ENCODE data around the gene CAND2. TPM values are rescaled to one million over a fixed set of nuclear protein-coding genes. Genes with fewer than 3 reads are reported as not detected.
"Not testable (repeated sequence)": the region's sequence is repeated elsewhere in the genome, so short reads cannot be mapped to it uniquely, and the experiment has no call there.

Gene CAND2
- total RNA-seq, 2 experiments from 2014 or later: 0.15 TPM; not detected in 1

GRCh38 chr3:12775970-12776369, 20.5 kb upstream of the CAND2 start:
- H3K4me1 Mint-ChIP-seq; CTCF ChIA-PET; DNase-seq; H3K9me3 Mint-ChIP-seq; POLR2A ChIA-PET; H3K36me3 Mint-ChIP-seq (ENCODE audit: low read depth); H3K27ac Mint-ChIP-seq; H3K4me3 Mint-ChIP-seq: not testable (repeated sequence)
- H3K27me3 Mint-ChIP-seq: peaks cover 16% of the 10 kb centered on the region

DNA sequence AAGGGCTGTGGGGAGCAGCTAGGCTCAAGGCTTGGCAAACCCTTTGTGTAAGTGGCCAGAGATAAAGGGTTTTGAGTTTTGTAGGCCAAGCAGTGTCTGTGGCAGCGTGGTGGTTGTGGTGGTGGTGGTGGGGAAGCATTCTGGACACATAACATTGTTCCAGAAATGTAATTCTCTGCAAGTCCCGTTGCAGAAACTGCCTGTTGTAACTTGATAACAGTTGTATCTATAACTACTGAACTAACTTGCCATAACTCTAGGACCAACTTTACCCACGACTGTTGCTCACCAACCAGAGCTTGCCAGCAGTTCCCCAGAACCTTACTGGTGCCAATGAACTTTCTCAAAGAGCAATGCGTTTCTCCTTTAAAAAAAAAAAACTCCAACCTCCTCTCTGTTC, 19.3 kb upstream of the CAND2 start:
- CTCF ChIA-PET: no interaction called here
- no peak overlapping the region for H3K4me3 Mint-ChIP-seq
- POLR2A ChIA-PET: no interaction called here
- DNase-seq: no peak
- H3K4me1 Mint-ChIP-seq: peaks cover 2% of the 10 kb centered on the region
- no peaks in the 10 kb centered on the region for H3K9me3 Mint-ChIP-seq
- H3K27me3 Mint-ChIP-seq: peaks cover 13% of the 10 kb centered on the region
- no peaks in the 10 kb centered on the region for H3K36me3 Mint-ChIP-seq (ENCODE audit: low read depth)
- H3K27ac Mint-ChIP-seq: no peak overlapping the region

DNA sequence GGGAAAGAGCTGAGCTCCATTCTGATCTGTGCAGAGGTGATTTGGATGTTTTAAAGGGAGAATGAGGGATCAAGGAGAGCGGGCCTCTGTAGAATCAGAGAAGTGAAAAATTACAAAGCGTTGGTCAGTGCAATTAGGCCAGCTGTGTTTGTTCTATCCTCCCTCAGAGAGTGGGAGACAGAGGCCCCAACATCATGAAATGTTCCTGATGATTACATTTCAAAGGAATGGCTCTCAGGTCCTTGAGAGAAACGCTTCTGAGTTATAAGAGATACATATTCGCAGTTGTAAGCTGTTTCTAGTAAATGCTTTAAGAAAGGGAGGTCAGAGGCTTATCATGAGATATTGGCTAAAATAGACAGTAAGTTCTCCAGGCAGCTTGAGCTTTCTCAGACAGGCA, 15.7 kb upstream of the CAND2 start:
- Mint-ChIP-seq H3K27ac (no peak overlapping the region), H3K9me3 (no peaks in the 10 kb centered on the region), H3K36me3 (ENCODE audit: low read depth) (no peaks in the 10 kb centered on the region), H3K27me3 (peaks cover 24% of the 10 kb centered on the region), H3K4me3 (no peak overlapping the region), H3K4me1 (no peaks in the 10 kb centered on the region)
- ChIA-PET CTCF (interaction anchor here (0.7 kb wide), 1 partner anchor 49 kb away, joined by 3 read pairs; no protein-coding TSS in a partner anchor), POLR2A (no interaction called here)
- no peak for DNase-seq

GRCh38 chr3:12782172-12782815, 14.2 kb upstream of the CAND2 start:
- ChIA-PET POLR2A (no interaction called here), CTCF (no interaction called here)
- Mint-ChIP-seq H3K4me3 (no peak overlapping the region), H3K27me3 (peaks cover 32% of the 10 kb centered on the region), H3K27ac (no peak overlapping the region), H3K9me3 (no peaks in the 10 kb centered on the region), H3K36me3 (ENCODE audit: low read depth) (no peaks in the 10 kb centered on the region), H3K4me1 (no peaks in the 10 kb centered on the region)
- DNase-seq: no peak

DNA sequence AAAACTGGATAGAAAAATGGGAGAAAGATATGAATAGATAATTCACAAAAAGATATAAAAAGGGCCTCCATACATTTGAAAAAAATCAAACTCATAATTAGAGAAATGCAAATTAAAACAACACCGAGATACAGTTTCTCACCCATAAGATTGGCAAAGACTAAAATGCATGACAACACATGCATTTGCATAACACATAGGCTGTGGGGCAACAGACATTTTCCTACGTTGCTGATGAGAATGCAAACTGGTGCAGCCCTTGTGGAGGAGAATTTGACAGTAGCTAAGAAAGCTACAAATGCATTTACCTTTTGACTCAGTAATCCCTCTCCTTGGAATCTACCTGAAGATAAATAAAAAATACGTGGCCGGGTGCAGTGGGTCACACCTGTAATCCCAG, 11.4 kb upstream of the CAND2 start:
- peaks cover 38% of the 10 kb centered on the region for H3K27me3 Mint-ChIP-seq
- no peak overlapping the region for H3K4me3 Mint-ChIP-seq
- ChIA-PET POLR2A (no interaction called here), CTCF (no interaction called here)
- H3K36me3 Mint-ChIP-seq (ENCODE audit: low read depth): no peaks in the 10 kb centered on the region
- no peaks in the 10 kb centered on the region for H3K9me3 Mint-ChIP-seq
- no peak for DNase-seq
- no peak overlapping the region for H3K27ac Mint-ChIP-seq
- no peaks in the 10 kb centered on the region for H3K4me1 Mint-ChIP-seq

GRCh38 chr3:12787346-12787745, 9.1 kb upstream of the CAND2 start:
- CTCF ChIA-PET: interaction anchor here (0.7 to 2.8 kb wide), 14 partner anchors 9 to 104 kb away, joined by 3 to 29 read pairs (median 3); partner anchors contain the start of gene CAND2
- H3K27ac Mint-ChIP-seq; H3K4me1 Mint-ChIP-seq; H3K4me3 Mint-ChIP-seq; H3K36me3 Mint-ChIP-seq (ENCODE audit: low read depth); POLR2A ChIA-PET; H3K9me3 Mint-ChIP-seq: not testable (repeated sequence)
- H3K27me3 Mint-ChIP-seq: peaks cover 40% of the 10 kb centered on the region
- DNase-seq: peak; percentile 53

- H3K27me3 Mint-ChIP-seq: peaks cover 34% of the 10 kb centered on the region
- H3K4me3 Mint-ChIP-seq; DNase-seq; H3K9me3 Mint-ChIP-seq; POLR2A ChIA-PET; H3K27ac Mint-ChIP-seq; H3K4me1 Mint-ChIP-seq; H3K36me3 Mint-ChIP-seq (ENCODE audit: low read depth): not testable (repeated sequence)
- CTCF ChIA-PET: interaction anchor here (0.6 to 2.8 kb wide), 13 partner anchors 8 to 1206 kb away, joined by 3 to 29 read pairs (median 3); partner anchors contain the start of gene CAND2
Measured at GRCh38 chr3:12787967-12788690, 8.4 kb upstream of the CAND2 start.

DNA sequence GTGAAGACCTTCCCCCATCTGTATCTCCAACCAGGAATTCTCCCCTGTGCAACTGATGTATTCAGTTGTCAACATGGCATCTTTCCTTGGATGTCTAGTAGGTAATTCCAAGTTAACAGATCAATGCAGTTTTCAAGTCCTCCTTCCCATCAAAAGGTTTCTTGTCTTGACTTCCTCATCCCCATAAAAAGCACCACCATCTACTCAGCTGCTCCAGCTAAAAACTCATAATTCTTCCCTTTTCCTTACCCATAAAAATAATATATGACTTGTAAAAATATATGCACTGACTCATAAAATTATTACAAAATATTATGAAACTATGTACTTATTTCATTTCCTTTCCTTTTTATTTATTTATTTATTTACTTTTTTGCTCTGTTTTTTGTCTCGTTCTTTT, 5.0 kb upstream of the CAND2 start:
- ChIA-PET CTCF (no interaction called here), POLR2A (no interaction called here)
- Mint-ChIP-seq H3K27me3 (peaks cover 26% of the 10 kb centered on the region), H3K36me3 (ENCODE audit: low read depth) (no peaks in the 10 kb centered on the region), H3K27ac (no peak overlapping the region), H3K4me1 (peaks cover 3% of the 10 kb centered on the region), H3K9me3 (no peaks in the 10 kb centered on the region), H3K4me3 (no peak overlapping the region)
- no peak for DNase-seq

GRCh38 chr3:12793701-12794100, 2.8 kb upstream of the CAND2 start:
- Mint-ChIP-seq H3K27ac (no peak overlapping the region), H3K4me1 (peaks cover 3% of the 10 kb centered on the region), H3K36me3 (ENCODE audit: low read depth) (no peaks in the 10 kb centered on the region), H3K9me3 (no peaks in the 10 kb centered on the region), H3K27me3 (peaks cover 30% of the 10 kb centered on the region), H3K4me3 (no peak overlapping the region)
- ChIA-PET POLR2A (no interaction called here), CTCF (no interaction called here)
- DNase-seq: no peak

DNA sequence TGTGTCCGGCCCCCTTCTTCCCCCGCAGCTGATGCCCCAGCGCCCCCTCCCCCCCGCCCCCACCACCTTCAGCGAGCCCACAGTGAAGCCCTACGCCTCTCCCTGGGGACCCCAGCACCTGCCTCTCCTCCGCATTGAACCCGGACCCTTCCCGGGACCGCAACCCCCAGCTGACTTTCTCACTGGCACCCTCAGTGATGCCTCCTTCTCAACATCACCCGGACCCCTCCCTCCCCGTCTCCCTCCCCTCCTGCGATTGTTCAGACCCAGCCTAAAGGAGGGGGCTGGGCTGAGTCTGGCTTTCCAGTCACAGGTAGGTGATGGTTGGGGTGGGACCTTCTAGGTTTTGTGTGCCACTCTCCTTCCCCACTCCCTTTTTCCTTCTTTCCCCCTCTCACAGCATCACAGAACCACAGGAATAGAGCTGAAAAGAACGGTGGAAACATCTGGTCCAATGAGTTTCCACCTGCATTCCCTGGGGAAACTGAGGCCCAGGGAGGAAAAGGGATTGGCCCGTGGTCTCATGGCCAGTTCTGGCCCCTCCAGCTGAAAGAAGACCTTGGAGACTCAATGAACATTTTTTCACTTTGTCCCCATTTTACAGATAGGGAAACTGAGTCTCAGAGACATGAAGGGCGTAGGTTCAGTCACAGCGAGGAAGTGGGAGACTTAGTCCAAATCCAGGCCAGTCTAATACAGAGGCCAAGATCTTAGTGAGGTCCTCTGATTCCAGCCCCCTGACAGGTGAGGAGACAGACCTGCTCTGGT, 828 bp downstream of the CAND2 start:
- DNase-seq: no peak
- ChIA-PET POLR2A (no interaction called here), CTCF (interaction anchor here (1.0 to 3.4 kb wide), 4 partner anchors 10 to 44 kb away, joined by 3 to 18 read pairs (median 7); partner anchors contain the start of gene RPL32)
- Mint-ChIP-seq H3K9me3 (no peaks in the 10 kb centered on the region), H3K4me1 (peaks cover 3% of the 10 kb centered on the region), H3K27me3 (peaks cover 22% of the 10 kb centered on the region), H3K27ac (no peak overlapping the region), H3K36me3 (ENCODE audit: low read depth) (no peaks in the 10 kb centered on the region), H3K4me3 (no peak overlapping the region)

DNA sequence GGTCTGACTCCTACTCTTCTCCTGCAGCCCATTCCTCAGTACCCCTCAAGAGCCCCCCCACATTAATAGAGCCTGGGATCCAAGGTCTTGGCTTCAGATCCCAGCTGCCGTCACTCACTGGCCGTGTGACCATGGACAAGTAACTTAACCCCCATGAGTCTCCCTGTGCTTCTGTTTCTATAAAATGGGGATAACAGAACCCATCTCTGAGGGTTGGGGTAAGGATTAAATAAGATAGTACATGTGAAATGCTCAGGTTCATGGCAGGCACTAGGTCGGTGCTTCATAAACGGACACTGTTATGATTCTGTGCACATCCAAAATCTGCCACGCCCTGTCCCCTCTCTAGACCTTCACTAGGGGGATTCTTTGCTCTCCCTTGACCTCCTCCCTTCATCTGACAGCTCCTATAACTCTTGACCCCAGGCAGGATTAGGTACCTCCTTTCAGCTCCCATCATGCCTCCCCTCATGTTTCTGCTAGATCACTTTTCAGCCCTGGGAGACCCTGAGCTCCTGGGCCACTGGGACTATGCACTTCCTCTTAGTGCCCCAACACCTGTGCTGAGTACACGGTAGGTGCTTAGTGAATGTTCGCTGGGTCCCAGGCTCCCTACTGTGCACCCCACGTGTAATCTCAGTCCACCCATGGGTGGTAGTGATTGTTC, 1.5 kb downstream of the CAND2 start:
- Mint-ChIP-seq H3K36me3 (ENCODE audit: low read depth) (no peaks in the 10 kb centered on the region), H3K27me3 (peaks cover 22% of the 10 kb centered on the region), H3K27ac (no peak overlapping the region), H3K9me3 (no peaks in the 10 kb centered on the region), H3K4me1 (peaks cover 3% of the 10 kb centered on the region), H3K4me3 (no peak overlapping the region)
- CTCF ChIA-PET: interaction anchor here (1.0 to 3.4 kb wide), 3 partner anchors 11 to 12 kb away, joined by 3 to 18 read pairs (median 16); no protein-coding TSS in a partner anchor
- no peak for DNase-seq
- POLR2A ChIA-PET: no interaction called here

DNA sequence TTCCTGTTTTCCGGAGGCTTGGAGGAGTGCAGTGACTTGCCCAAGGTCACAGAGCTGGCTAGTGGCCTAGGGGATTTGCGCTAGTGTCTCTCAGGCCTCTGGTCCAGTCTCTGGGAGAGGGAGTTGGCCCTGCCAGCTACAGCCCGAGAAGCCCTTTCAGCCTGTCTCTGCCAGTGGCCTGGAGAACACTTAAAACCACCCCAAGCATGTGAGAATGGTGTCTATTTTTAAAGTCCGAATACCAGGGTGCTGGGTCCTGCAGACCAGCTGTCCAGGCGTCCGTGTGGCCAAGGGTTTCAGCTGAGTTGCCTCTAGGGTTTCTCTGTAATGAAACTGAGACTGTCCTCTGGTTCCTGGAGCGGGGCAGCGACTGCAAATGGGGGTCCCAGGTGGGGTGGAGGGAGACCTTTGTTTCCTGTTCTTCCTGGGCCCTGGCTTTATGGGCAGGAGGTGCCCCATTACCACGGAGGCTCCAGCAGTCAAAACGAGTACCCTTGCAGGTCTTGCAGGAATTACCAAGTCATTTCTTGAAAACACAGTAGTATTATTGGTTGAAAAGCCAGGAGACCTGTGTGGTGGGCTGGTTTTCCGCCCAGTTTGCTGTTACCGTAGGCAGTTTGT, 2.2 kb downstream of the CAND2 start:
- H3K4me3 Mint-ChIP-seq: no peak overlapping the region
- H3K9me3 Mint-ChIP-seq: no peaks in the 10 kb centered on the region
- no peak overlapping the region for H3K27ac Mint-ChIP-seq
- ChIA-PET POLR2A (no interaction called here), CTCF (interaction anchor here (2.3 kb wide), 1 partner anchor 12 kb away, joined by 16 read pairs; no protein-coding TSS in a partner anchor)
- DNase-seq: no peak
- peaks cover 3% of the 10 kb centered on the region for H3K4me1 Mint-ChIP-seq
- no peaks in the 10 kb centered on the region for H3K36me3 Mint-ChIP-seq (ENCODE audit: low read depth)
- H3K27me3 Mint-ChIP-seq: peaks cover 22% of the 10 kb centered on the region

Data from activated CD4-positive, alpha-beta memory T cell treated with anti-CD3 and anti-CD28 coated beads, Interleukin-2, amount 10 ng/mL, durations not matched to agents 7 days and 5 days (primary cell).